HG03571 (cell line): ENCODE results near the gene BCL2L1.
"Not testable (repeated sequence)": the region's sequence is repeated elsewhere in the genome, so short reads cannot be mapped to it uniquely, and the experiment has no call there.

ENCODE experiments used
- ATAC-seq: cut with Tn5 transposase; IDR thresholded peaks from one replicate; pipeline ENCODE4 v1.9.1; 2021; ENCODE audit not compliant: unreplicated experiment

Gene BCL2L1

GRCh38 chr20:31722257-31723068 lies at the start of gene BCL2L1:
TSS of gene BCL2L1 (minus strand) at chr20:31722868. CDS start at chr20:31722218, 650 bp downstream.
- ATAC-seq = no peak

DNA sequence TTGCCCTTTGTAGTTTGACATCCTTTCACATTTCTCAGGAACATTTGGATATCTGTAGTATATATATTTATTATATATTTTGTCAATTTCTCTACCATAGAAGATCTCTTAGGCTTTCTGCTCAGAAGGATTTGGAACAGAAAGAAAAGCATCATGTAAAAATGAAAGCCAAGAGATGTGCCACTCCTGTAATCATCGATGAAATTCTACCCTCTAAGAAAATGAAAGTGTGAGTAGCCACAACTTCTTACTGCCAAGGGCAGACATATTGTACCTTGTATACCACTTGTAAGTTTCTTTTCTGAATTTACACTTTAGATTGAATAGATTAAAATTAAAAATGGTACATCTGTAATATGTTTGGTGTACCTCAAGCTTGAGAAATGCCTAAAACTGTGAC lies 47.6 kb upstream of the BCL2L1 start:
- no peak for ATAC-seq

DNA sequence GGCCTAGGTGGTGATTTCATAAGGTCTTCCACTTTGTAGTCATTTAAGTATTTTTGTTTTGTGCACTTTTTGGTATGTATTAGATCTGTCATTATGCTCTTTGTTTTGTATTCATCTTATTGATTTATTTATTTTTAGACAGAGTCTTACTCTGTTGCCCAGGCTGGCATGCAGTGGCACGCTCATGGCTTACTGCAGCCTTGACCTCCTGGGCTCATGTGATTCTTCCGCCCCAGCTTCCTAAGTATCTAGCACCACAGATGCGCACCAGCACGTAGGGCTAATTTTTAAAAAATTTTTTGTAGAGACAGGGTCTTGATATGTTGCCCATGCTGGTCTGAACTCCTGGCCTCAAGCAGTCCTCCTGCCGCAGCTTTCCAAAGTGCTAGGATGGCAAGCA lies 47.0 kb upstream of the BCL2L1 start:
- ATAC-seq = no peak

- no peak for ATAC-seq
These were observed 45.1 kb upstream of the BCL2L1 start for GRCh38 chr20:31767805-31768204.

GRCh38 chr20:31764641-31765305 lies 42.1 kb upstream of the BCL2L1 start:
- no peak for ATAC-seq

DNA sequence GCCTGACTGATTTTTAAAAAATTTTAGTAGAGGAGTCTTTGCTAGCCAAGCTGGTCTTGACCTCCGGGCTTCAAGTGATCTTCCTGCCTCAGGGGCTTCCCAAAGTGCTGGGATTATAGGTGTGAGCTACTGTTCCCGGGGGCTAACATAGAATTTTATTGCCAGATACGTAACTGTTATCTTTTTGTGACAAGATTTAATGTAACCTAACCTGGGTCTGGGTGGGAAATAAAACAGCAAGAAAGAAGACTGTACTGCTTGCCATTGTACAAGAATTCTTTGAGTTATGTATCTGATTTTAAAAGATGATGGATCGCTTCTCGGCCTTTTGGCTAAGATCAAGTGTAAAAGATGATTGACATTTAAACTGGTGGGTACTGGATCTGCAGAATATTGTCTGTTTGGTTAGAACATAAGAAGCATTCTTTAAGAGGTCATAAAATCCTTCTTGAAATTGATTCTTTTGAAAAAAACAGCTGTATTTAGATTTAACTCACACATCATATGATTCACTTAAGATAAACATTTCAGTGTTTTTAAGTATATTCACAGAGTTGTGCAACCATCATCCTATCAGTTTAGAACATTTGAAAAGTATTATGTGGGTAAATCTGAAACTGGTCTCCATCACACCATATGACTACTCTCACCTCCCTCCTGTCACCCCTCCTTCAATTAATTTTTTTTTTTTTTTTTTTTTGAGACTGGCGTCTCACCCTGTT lies 38.0 kb upstream of the BCL2L1 start:
- no peak for ATAC-seq

- ATAC-seq = no peak
These were observed 37.3 kb upstream of the BCL2L1 start for GRCh38 chr20:31759836-31760518.

DNA sequence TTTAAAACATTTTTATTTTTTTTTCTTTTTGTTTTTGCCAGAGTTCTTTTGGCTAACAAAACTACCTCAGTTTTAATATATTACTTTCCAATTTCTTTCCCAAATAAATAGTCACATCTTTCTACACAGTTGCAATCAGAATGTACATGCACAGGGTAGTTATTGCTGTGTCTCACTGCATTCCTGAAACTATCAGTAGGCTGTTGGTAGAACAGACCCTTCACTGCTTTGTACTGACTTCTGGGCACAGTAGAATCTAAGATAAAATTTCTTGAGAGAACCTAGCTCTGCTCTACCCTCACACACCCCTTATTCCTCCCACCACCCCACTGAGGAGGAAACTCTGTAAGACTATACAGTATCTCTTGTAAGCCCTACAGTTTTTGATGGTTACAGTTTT lies 36.3 kb upstream of the BCL2L1 start:
- ATAC-seq = no peak

GRCh38 chr20:31758521-31758920 lies 35.9 kb upstream of the BCL2L1 start:
- no peak for ATAC-seq

- no peak for ATAC-seq
These were observed 34.6 kb upstream of the BCL2L1 start for GRCh38 chr20:31757254-31757653.

GRCh38 chr20:31751126-31751525 lies 28.5 kb upstream of the BCL2L1 start:
- no peak for ATAC-seq

DNA sequence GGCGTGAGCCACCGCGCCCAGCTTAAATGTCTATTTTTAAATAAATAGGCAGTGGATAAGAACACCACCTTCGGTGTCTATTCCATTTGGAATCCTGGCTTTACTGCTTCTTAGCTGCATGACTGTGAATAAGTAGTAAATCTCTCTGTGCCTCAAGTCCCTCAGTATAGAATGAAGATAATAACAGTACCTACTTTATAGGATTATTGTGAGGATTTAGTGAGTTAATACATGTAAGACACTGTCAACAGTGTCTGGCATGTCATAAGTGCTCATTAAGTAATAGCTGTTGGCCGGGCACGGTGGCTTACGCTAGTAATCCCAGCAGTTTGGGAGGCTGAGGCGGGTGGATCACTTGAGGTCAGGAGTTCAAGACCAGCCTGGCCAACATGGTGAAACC lies 26.6 kb upstream of the BCL2L1 start:
- ATAC-seq = no peak

DNA sequence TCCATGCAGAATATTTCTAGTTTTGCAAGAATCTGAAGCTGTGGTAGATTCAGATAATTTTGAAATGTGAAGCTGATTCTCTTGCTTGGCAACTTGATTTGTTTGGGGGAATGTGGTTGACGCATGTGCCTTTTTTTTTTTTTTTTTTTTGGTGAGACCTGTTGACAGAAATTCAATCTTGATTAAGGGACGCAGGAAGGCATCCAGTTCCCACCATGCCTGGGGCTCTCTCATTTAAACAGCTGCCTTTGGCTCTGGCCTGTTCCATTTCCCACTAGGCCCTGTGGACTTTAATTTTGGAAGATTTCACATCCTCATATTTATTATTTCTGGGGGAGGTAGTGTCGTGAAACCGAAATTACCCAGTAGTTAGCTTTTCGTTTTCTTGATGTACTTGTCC lies 25.0 kb upstream of the BCL2L1 start:
- no peak for ATAC-seq

DNA sequence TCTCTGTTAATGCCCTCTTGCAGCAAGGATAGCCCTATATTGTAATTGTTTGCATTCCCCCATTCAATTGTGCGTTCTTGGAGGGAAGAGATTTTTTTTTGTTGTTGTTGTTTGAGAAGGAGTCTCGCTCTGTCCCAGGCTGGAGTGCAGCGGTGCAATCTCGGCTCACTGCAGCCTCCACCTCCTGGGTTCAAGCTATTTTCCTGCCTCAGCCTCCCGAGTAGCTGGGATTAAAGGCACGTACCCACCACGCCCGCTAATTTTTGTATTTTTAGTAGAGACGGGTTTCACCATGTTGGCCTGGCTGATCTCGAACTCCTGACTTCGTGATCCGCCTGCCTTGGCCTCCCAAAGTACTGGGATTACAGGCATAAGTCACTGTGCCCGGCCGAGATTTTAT lies 24.4 kb upstream of the BCL2L1 start:
- not testable (repeated sequence) for ATAC-seq

DNA sequence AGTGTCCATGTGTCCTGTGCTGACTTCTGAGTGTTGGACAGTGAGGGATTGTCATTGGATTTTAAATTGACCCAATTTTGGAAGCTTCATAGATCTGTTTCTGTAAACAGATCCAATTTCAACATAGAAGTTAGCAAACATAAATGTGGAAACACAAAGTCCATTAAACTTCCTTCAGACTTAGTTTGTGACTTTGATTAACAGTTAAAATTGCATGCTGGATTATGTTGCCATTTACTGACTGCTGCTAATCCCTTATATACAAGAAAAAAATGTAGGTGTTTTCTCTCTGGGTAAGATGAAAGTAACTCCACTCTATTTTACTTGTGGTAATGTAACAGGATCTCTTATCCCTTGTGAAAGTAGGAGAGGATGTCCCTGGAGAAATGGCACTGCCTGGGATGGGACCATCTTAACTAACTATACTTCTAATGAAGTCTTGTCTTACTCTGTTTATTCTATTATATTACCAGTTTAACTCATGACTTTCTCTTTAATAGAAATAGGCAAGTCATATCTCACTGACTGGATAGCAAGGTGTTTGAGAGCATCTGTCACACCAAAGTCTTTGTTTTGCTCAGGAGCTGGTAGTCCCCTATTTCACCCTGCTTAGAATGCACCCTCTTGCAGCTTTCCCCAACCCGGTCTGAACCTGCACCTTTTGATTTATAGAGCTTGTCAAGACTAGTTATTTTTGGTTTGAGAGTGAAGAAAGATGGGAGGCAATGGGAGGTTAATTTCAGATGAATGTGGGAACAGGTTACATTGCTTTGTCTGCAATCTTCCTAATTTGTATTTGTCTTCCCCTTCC lies 23.6 kb upstream of the BCL2L1 start:
- ATAC-seq = no peak

DNA sequence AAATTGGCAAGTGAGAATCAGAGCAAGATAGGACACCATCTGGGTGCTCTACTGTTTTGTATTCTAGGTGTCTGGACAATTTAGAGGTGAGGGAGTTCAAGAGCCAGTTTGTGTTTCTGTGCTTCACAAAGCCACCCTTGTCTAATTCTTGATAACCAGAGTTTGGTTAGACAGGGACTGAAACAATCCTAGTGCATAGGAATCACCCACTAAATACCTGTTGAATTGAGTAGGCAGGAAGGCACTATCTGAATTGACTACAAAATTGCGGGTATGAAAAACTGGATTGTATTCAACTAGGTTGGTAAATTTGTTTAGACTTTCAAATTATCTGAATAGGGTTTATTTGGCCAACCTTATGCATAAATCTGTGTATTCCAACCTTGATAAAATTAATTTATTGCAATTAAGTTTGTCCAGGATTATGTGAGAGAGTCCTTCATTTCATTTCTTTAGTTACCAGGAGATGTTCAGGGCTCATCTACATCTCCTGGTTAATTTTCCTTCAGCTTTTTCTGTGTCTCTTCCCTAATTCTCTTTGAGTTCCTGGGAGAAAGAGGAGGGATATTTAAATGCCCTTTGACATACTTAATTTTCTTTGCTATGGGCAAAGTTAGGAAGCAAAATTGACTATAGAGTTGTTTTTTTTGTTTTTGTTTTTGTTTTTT lies 18.1 kb upstream of the BCL2L1 start:
- ATAC-seq = no peak

GRCh38 chr20:31740208-31740607 lies 17.5 kb upstream of the BCL2L1 start:
- ATAC-seq = no peak

- no peak for ATAC-seq
These were observed 16.9 kb upstream of the BCL2L1 start for GRCh38 chr20:31739550-31739977.

DNA sequence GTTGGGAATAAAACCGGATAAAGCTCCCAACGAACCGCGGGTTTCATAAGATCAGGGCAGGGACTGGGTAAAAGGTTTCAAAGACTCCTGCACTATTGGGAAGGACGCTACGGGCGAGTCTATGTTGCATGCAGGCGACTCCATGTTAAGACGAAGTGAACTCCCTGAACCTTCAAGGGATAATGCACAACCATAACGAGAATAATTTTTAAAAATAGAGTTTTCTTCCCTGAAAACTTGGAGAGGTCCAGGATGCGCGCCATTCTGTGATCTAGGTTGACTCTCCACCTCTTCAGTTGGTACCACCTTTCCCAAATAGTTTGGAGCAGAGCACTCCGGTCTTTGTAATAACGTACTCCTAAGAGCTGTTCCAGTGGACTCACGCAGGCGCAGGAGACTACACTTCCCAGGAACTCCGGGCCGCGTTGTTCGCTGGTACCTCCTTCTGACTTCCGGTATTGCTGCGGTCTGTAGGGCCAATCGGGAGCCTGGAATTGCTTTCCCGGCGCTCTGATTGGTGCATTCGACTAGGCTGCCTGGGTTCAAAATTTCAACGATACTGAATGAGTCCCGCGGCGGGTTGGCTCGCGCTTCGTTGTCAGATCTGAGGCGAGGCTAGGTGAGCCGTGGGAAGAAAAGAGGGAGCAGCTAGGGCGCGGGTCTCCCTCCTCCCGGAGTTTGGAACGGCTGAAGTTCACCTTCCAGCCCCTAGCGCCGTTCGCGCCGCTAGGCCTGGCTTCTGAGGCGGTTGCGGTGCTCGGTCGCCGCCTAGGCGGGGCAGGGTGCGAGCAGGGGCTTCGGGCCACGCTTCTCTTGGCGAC lies 16.3 kb upstream of the BCL2L1 start, which contains the start of gene TPX2:
Gene TPX2, plus strand, starts transcription at position 562 of the 821 bp plus-strand sequence. CDS start 18,187 bp downstream, outside the sequence.
- ATAC-seq = peak; percentile 96
